ENCODE data around the gene UPK2. TPM values are rescaled to one million over a fixed set of nuclear protein-coding genes. Genes with fewer than 3 reads are reported as not detected.
A peak's percentile ranks its signal among the peaks of the same experiment; 100 is the strongest.

Gene UPK2
- total RNA-seq, 1 donor from 2014 or later = 0.86 TPM

- Mint-ChIP-seq H3K9me3 (ENCODE audit: unreplicated experiment) (no peaks in the 10 kb centered on the region), H3K27me3 (ENCODE audit: unreplicated experiment) (no peaks in the 10 kb centered on the region), H3K36me3 (ENCODE audit: unreplicated experiment) (peaks cover 2% of the 10 kb centered on the region), H3K4me1 (ENCODE audit: unreplicated experiment) (peaks cover 94% of the 10 kb centered on the region), H3K27ac (ENCODE audit: unreplicated experiment) (peak overlapping the region; percentile 100), H3K4me3 (ENCODE audit: unreplicated experiment) (peak overlapping the region; percentile 97)
- DNase-seq (ENCODE audit: extremely low spot score, unreplicated experiment) = no peak
- no peak for TF ChIP-seq CTCF (IDR thresholded peaks at IDR 0.05)
These were observed 37.3 kb upstream of the UPK2 start for GRCh38 chr11:118918686-118919280.

- no peak for TF ChIP-seq CTCF (IDR thresholded peaks at IDR 0.05)
- H3K27ac Mint-ChIP-seq (ENCODE audit: unreplicated experiment) = peak overlapping the region; percentile 100
- DNase-seq (ENCODE audit: extremely low spot score, unreplicated experiment) = peak; percentile 85
- peaks cover 2% of the 10 kb centered on the region for H3K36me3 Mint-ChIP-seq (ENCODE audit: unreplicated experiment)
- H3K4me1 Mint-ChIP-seq (ENCODE audit: unreplicated experiment) = peaks cover 76% of the 10 kb centered on the region
- no peaks in the 10 kb centered on the region for H3K27me3 Mint-ChIP-seq (ENCODE audit: unreplicated experiment)
- no peaks in the 10 kb centered on the region for H3K9me3 Mint-ChIP-seq (ENCODE audit: unreplicated experiment)
- H3K4me3 Mint-ChIP-seq (ENCODE audit: unreplicated experiment) = peak overlapping the region; percentile 97
These were observed 34.8 kb upstream of the UPK2 start for GRCh38 chr11:118921121-118921928.

- no peak for DNase-seq (ENCODE audit: extremely low spot score, unreplicated experiment)
- H3K4me3 Mint-ChIP-seq (ENCODE audit: unreplicated experiment) = peak overlapping the region; percentile 97
- no peak for TF ChIP-seq CTCF (IDR thresholded peaks at IDR 0.05)
- no peaks in the 10 kb centered on the region for H3K9me3 Mint-ChIP-seq (ENCODE audit: unreplicated experiment)
- no peaks in the 10 kb centered on the region for H3K27me3 Mint-ChIP-seq (ENCODE audit: unreplicated experiment)
- H3K4me1 Mint-ChIP-seq (ENCODE audit: unreplicated experiment) = peaks cover 76% of the 10 kb centered on the region
- peak overlapping the region; percentile 100 for H3K27ac Mint-ChIP-seq (ENCODE audit: unreplicated experiment)
- peaks cover 2% of the 10 kb centered on the region for H3K36me3 Mint-ChIP-seq (ENCODE audit: unreplicated experiment)
These were observed 34.0 kb upstream of the UPK2 start for GRCh38 chr11:118921929-118922744.

GRCh38 chr11:118922745-118923627 lies 33.1 kb upstream of the UPK2 start:
- no peak for DNase-seq (ENCODE audit: extremely low spot score, unreplicated experiment)
- TF ChIP-seq CTCF (IDR thresholded peaks at IDR 0.05) = no peak
- Mint-ChIP-seq H3K27me3 (ENCODE audit: unreplicated experiment) (no peaks in the 10 kb centered on the region), H3K4me3 (ENCODE audit: unreplicated experiment) (peak overlapping the region; percentile 97), H3K9me3 (ENCODE audit: unreplicated experiment) (no peaks in the 10 kb centered on the region), H3K4me1 (ENCODE audit: unreplicated experiment) (peaks cover 75% of the 10 kb centered on the region), H3K27ac (ENCODE audit: unreplicated experiment) (peak overlapping the region; percentile 90), H3K36me3 (ENCODE audit: unreplicated experiment) (peaks cover 2% of the 10 kb centered on the region)

Measured in osteocyte (in vitro differentiated cells).